HL-60/S4 treated with phorbol 12-myristate 13-acetate at 8.2 ng/mL for 4 days and 3 days (cell line): ENCODE data around the gene NFIA.

Experiments
- in situ Hi-C: fragments of 300-500 bp; cut with MboI; formaldehyde crosslinking; loops from 2 replicates; pipeline ENCODE4 v1.15.0; 2022; ENCODE audit warnings: low sequenced_read_pairs

Gene NFIA

DNA sequence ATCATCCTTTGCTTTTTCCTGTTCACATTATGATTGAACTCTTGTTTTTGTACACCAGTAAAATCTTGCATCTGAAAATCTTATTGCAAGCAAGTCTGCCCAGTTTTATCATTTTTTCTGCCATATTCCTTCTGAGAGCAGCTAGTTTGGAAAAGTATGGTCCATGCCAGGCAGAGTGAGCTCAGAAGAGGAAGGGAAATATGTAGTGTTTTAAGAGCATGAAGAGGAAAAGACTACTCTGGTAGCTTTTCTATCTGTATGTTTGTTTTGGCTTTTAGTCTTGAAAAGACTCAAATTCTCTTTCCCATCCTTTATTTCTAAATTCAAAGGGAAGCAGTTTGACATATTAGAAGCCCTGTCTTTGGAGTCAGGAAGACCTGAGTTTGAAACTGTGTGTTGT is 125.8 kb downstream of the NFIA start:
- in situ Hi-C loops = no loop called here

DNA sequence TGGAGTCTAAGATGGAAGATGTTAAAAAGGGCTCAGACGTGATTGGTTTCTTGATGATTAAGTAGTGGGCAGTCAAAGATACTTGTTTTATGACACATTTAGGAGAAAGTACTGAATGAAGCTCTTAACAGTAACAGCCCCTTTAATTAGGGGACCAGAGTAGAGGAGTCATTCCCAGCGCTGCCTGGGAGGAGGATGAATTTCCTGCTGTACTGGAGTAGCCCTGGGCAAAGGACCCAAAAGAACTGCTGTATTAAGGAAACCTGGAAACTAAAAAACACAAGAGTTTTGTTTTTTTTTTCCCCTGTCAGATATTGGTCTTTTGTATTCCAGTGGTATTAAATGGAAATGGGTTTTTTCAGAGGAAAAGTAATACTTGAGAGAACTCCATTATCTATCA is 126.5 kb downstream of the NFIA start:
- in situ Hi-C loops = no loop called here

- in situ Hi-C loops = no loop called here
These were observed 128.2 kb downstream of the NFIA start for GRCh38 chr1:61210435-61211154.

- in situ Hi-C loops = no loop called here
These were observed 131.1 kb downstream of the NFIA start for GRCh38 chr1:61213245-61214011.

GRCh38 chr1:61215119-61215518 is 132.8 kb downstream of the NFIA start:
- in situ Hi-C loops = no loop called here

- in situ Hi-C loops = no loop called here
These were observed 133.4 kb downstream of the NFIA start for GRCh38 chr1:61215676-61216289.

DNA sequence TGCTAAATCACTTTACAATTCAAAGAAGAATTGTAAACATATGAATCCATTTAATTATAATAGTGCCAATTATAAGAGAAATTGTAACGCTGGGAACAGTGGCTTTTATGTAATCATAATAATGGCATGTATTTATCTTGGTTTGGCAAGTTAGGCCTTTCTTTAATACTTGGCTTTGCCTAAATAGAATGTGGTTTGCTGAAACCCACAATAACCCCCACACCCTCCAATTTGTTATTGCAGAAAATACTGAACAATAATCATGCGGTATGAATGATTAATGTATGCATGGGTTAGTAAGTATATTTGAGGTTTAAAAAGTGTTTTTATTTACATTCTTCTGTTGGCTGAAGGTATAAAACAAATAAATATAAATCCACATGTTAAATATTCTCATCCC is 138.2 kb downstream of the NFIA start:
- in situ Hi-C loops = no loop called here

- in situ Hi-C loops = no loop called here
These were observed 139.3 kb downstream of the NFIA start for GRCh38 chr1:61221642-61222041.

GRCh38 chr1:61222240-61222639 is 139.9 kb downstream of the NFIA start:
- in situ Hi-C loops = no loop called here

GRCh38 chr1:61223140-61223539 is 140.8 kb downstream of the NFIA start:
- in situ Hi-C loops = no loop called here

- in situ Hi-C loops = no loop called here
These were observed 142.2 kb downstream of the NFIA start for GRCh38 chr1:61224609-61225008.

DNA sequence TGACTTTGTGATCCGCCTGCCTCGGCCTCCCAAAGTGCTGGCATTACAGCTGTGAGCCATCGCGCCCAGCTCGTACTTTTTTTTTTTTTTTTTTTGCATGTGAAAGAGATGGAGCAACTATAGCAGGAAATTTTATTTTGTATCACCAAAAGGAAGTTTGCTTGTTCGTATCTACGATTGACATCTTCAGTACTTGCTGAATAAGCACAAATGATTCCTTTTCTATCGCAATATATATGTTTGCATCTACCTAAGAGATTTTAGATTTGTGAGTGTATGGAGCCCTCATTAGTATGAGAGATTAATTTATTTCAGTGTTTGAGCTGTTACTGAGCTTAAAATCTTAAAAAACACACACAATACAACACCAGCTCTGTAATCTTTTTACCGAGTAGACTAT is 143.1 kb downstream of the NFIA start:
- in situ Hi-C loops = no loop called here

GRCh38 chr1:61226791-61227567 is 144.6 kb downstream of the NFIA start:
- in situ Hi-C loops = no loop called here

DNA sequence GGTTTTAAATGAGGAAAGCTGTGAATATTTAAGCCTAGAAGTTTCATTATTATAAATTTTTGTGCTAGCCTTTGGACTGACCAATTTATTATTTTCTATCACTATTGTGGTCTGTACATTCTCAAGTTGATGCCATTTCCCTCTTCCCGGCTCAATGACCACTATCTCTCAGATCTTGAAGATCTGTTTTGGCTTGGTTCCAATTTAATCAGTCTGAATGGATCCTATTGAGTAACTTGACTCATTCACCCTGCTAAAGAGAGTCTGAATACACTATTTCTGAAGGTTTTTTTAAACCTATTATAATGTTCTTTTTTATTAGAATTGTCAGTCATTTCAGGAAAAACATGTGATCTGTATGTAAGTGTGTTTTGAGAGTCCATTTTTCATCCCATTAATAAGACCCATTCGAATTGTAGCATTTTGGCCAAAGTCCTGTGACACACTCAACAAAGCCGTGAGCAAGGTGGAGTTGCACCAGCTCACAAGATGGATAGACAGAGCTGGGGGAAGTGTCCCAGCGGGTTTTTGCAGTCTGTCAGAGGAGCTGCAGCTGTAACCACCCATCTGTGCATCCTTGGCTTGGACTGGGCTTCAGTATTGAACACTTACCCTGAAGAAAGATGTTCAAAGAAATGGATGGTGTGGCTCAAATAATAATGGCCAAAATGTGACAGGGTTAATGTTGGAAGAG is 145.6 kb downstream of the NFIA start:
- in situ Hi-C loops = no loop called here

GRCh38 chr1:61230523-61230922 is 148.2 kb downstream of the NFIA start:
- in situ Hi-C loops = no loop called here

DNA sequence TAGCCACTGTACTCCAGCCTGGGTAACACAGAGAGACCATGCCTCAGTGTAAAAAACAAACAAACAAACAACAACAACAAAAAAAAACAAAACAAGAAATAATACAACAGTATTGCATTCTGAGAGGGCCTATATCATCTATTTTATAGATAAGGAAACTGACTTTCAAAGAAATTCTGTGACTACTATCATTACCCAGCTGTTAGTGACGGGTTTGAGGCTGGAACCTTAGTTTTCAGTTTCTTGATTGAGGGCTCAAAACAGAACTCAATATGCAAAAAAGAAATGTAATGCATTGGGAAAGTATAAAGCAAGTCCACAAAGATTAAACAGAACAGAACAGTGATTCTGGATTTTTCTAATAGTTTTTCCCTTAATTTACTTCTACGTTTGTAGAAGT is 149.4 kb downstream of the NFIA start:
- in situ Hi-C loops = no loop called here

DNA sequence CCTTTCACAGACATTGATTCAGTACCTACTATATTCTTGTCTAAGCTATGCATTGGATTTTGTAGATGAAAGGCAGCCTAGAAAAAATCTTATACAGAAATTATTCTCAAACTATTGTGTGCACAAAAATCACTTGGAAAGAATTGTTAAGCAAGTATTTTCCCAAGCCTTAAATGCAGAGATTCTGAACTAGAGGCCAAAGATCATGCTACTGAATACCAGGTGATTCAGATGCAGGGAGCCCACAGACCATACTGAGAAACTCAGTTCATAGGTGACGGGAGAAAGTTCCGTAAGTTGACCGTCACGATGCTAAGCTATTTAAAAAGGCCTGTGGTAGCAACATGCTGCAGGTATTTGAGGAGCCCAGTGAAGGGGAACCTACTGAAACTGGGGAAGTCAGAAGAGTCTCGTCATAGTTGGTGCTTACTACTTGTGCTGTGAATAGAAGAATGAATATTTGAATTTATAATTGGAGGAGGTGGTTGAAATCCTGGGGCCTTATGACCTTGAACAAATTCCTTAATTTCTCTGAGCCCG is 150.8 kb downstream of the NFIA start:
- in situ Hi-C loops = no loop called here

DNA sequence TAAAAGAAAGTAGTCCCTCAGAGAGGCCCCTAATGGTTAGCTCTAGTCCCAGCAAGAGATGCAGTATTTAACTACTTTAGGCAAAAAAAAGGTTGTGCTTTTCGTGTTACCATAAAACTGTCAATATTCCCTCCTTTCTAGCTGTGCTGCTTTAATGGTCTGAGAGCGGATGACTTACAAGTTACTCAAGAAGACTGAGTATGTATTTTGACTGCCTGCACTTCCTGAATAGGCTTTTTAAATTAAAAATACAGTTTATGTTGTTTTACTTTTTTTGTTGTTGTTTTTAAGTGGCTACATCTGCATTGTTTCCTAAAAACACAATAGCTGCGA is 152.2 kb downstream of the NFIA start:
- in situ Hi-C loops = no loop called here

GRCh38 chr1:61237147-61237546 is 154.8 kb downstream of the NFIA start:
- in situ Hi-C loops = no loop called here

DNA sequence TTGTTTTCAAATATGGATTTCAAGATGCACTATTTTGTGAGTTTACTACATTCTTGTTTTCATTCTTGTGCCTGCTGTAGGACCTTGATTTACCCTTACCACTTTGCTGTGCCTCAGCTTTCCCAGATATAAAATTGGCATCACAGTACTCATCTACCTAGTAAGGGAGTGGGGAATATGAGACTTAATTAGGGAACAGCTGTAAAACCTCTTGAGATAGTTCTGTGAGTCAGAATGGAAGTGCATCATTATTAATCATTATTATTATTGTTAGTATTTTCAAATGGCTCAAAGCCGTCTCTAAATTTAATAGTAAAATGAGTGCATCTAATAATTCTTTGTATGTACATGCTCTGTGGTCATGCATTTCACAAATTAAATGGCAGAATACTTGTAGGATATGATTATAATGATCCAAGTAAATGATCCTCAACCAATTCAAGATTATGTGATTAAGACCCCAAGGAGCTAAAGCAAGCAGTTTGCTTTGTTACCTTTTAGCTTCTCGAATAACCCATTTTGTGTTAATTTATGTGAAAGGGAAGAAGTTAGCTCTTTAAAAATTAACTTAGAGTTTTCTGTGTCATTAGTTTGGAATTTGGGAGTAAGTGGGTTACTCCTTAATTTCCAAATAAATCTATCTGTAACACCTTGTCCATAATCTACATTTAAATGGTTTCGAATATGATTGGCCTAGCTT is 155.4 kb downstream of the NFIA start:
- in situ Hi-C loops = no loop called here
